ENCODE results near the gene GPER1. TPM values are rescaled to one million over a fixed set of nuclear protein-coding genes. Genes with fewer than 3 reads are reported as not detected.

Gene GPER1
- total and polyA plus RNA-seq, 7 experiments from 2014 or later: 0.13 to 1.3 (median 0.34) TPM; not detected in 3

GRCh38 chr7:1106793-1107421 lies 19.0 kb downstream of the GPER1 start:
- peaks cover 7 to 21% (median 14%) of the 10 kb centered on the region in 7 donors for H3K4me1 Mint-ChIP-seq
- H3K9me3 Mint-ChIP-seq: no peaks in the 10 kb centered on the region
- intact Hi-C loops (cut with micrococcal nuclease): no loop called here

DNA sequence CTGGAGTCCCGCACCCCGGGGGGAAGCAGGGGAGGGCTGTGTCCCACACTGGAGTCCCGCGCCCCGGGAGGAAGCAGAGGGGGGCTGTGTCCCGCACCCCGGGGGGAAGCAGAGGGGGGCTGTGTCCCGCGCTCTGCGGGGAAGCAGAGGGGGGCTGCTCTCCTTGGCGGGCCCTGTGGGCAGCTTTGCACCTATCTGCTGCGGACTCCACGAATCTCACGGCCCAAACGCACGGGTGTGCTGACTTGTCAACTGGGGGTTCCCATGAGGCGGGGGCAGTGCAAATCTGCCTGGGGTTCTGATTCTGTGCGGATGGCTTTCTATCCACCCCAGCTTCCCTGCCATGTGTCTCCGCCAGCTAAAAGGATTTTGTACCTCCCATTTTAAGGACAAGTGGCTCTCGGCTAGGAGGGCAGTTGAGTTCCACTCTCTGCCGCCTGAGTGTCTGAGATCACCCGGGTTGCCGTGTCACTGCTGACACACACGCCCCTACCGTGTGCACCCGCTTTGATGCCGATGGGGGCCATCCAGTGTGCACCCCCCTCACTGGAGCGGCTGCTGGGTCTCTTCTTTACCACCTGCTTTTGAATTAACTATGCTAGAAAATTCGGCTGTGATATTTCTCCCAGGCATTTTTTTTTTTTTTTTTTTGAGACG lies 20.5 kb downstream of the GPER1 start:
- intact Hi-C loops (cut with micrococcal nuclease): no loop called here
- H3K36me3 Mint-ChIP-seq: peaks cover 0 to 2% (median 0%) of the 10 kb centered on the region in 5 donors
- Histone ChIP-seq H3K9me3 (ENCODE audit: control insufficient read depth in 2 of 3, low read length in 3 of 3) (no peaks in the 10 kb centered on the region), H3K4me1 (ENCODE audit: control insufficient read depth in 2 of 2, insufficient read depth in 2 of 2, low read length in 2 of 2) (peaks cover 0 to 10% of the 10 kb centered on the region in 2 donors), H3K4me3 (ENCODE audit: low read length) (no peak overlapping the region), H3K27me3 (ENCODE audit: control insufficient read depth in 2 of 2, insufficient read depth in 2 of 2, low read length in 2 of 2) (no peaks in the 10 kb centered on the region), H3K27ac (ENCODE audit: low read depth, low read length) (no peak overlapping the region), H3K36me3 (ENCODE audit: control insufficient read depth in 2 of 3, insufficient read depth in 3 of 3, low read length in 3 of 3) (no peaks in the 10 kb centered on the region)
- no peaks in the 10 kb centered on the region for H3K27me3 Mint-ChIP-seq
- CTCF ChIA-PET: no interaction called here
- ATAC-seq: no peak
- no peaks in the 10 kb centered on the region for H3K9me3 Mint-ChIP-seq
- peaks cover 7 to 16% (median 14%) of the 10 kb centered on the region in 7 donors for H3K4me1 Mint-ChIP-seq
- no peak for DNase-seq
- POLR2A ChIA-PET: no interaction called here
- H3K27ac Mint-ChIP-seq: no peak overlapping the region
- H3K4me3 Mint-ChIP-seq: no peak overlapping the region

More at GRCh38 chr7:1106793-1107421, 19.0 kb downstream of the GPER1 start:
- no peaks in the 10 kb centered on the region for H3K9me3 ChIP-seq (ENCODE audit: control insufficient read depth in 2 of 3, low read length in 3 of 3)
- Mint-ChIP-seq H3K27ac (no peak overlapping the region), H3K4me3 (no peak overlapping the region), H3K36me3 (no peaks in the 10 kb centered on the region), H3K27me3 (no peaks in the 10 kb centered on the region)
- no peak for ATAC-seq
- no peak overlapping the region for H3K4me3 ChIP-seq (ENCODE audit: low read length)
- no peak for DNase-seq
- no peaks in the 10 kb centered on the region for H3K36me3 ChIP-seq (ENCODE audit: control insufficient read depth in 2 of 3, insufficient read depth in 3 of 3, low read length in 3 of 3)
- H3K4me1 ChIP-seq (ENCODE audit: control insufficient read depth in 2 of 2, insufficient read depth in 2 of 2, low read length in 2 of 2): peaks cover 6 to 10% of the 10 kb centered on the region in 2 donors
- H3K27ac ChIP-seq (ENCODE audit: low read depth, low read length): no peak overlapping the region
- H3K27me3 ChIP-seq (ENCODE audit: control insufficient read depth in 2 of 2, insufficient read depth in 2 of 2, low read length in 2 of 2): no peaks in the 10 kb centered on the region
- ChIA-PET CTCF (interaction anchor here (1.0 kb wide), 1 partner anchor 115 kb away, joined by 3 read pairs; no protein-coding TSS in a partner anchor), POLR2A (no interaction called here)

- no peaks in the 10 kb centered on the region for H3K9me3 ChIP-seq (ENCODE audit: control insufficient read depth in 2 of 3, low read length in 3 of 3)
- H3K9me3 Mint-ChIP-seq: no peaks in the 10 kb centered on the region
- no peak overlapping the region for H3K4me3 Mint-ChIP-seq
- no peaks in the 10 kb centered on the region for H3K36me3 ChIP-seq (ENCODE audit: control insufficient read depth in 2 of 3, insufficient read depth in 3 of 3, low read length in 3 of 3)
- H3K27me3 Mint-ChIP-seq: no peaks in the 10 kb centered on the region
- H3K27ac ChIP-seq (ENCODE audit: low read depth, low read length): no peak overlapping the region
- H3K27ac Mint-ChIP-seq: no peak overlapping the region
- no peak for ATAC-seq
- no peaks in the 10 kb centered on the region for H3K27me3 ChIP-seq (ENCODE audit: control insufficient read depth in 2 of 2, insufficient read depth in 2 of 2, low read length in 2 of 2)
- no peak for DNase-seq
- intact Hi-C loops (cut with micrococcal nuclease): no loop called here
- POLR2A ChIA-PET: no interaction called here
- H3K36me3 Mint-ChIP-seq: peaks cover 0 to 7% (median 0%) of the 10 kb centered on the region in 5 donors
- H3K4me1 Mint-ChIP-seq: peaks cover 5 to 11% (median 6%) of the 10 kb centered on the region in 7 donors
- peaks cover 0 to 6% of the 10 kb centered on the region in 2 donors for H3K4me1 ChIP-seq (ENCODE audit: control insufficient read depth in 2 of 2, insufficient read depth in 2 of 2, low read length in 2 of 2)
- CTCF ChIA-PET: no interaction called here
- no peak overlapping the region for H3K4me3 ChIP-seq (ENCODE audit: low read length)
Observed at GRCh38 chr7:1109581-1110310, 21.8 kb downstream of the GPER1 start.

DNA sequence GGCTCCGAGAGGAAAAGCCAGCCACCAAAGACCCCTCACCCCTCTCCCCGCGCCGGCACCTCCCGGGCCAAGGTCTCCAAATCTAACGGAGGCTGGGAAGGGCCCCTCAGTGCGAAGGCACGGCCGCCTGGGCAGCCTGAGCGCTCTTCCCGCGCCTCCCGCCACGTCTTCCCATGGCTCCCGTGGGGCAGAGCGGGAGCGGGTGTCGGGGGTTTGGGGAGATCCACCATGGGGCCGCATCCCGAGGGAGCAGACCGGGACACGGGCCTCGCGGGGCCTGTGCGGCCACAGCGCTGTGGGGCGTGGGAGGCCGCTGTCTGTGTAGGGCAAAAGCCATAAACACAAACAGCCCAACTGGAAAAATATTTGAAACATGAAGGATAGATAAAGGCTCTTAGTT lies 22.4 kb downstream of the GPER1 start:
- intact Hi-C loops (cut with micrococcal nuclease): no loop called here
- H3K4me1 Mint-ChIP-seq: peaks cover 0 to 5% (median 2%) of the 10 kb centered on the region in 7 donors
- Histone ChIP-seq H3K4me3 (ENCODE audit: low read length) (no peak overlapping the region), H3K36me3 (ENCODE audit: control insufficient read depth in 2 of 3, insufficient read depth in 3 of 3, low read length in 3 of 3) (no peaks in the 10 kb centered on the region), H3K27ac (ENCODE audit: low read depth, low read length) (no peak overlapping the region), H3K4me1 (ENCODE audit: control insufficient read depth in 2 of 2, insufficient read depth in 2 of 2, low read length in 2 of 2) (no peaks in the 10 kb centered on the region), H3K27me3 (ENCODE audit: control insufficient read depth in 2 of 2, insufficient read depth in 2 of 2, low read length in 2 of 2) (no peaks in the 10 kb centered on the region), H3K9me3 (ENCODE audit: control insufficient read depth in 2 of 3, low read length in 3 of 3) (no peaks in the 10 kb centered on the region)
- no peaks in the 10 kb centered on the region for H3K9me3 Mint-ChIP-seq
- peaks cover 0 to 7% (median 0%) of the 10 kb centered on the region in 5 donors for H3K36me3 Mint-ChIP-seq
- ATAC-seq: no peak
- H3K27me3 Mint-ChIP-seq: no peaks in the 10 kb centered on the region
- H3K27ac Mint-ChIP-seq: no peak overlapping the region
- DNase-seq: no peak
- CTCF ChIA-PET: no interaction called here
- H3K4me3 Mint-ChIP-seq: no peak overlapping the region
- POLR2A ChIA-PET: no interaction called here

GRCh38 chr7:1111156-1111555 lies 23.2 kb downstream of the GPER1 start:
- CTCF ChIA-PET: no interaction called here
- no peak for DNase-seq

DNA sequence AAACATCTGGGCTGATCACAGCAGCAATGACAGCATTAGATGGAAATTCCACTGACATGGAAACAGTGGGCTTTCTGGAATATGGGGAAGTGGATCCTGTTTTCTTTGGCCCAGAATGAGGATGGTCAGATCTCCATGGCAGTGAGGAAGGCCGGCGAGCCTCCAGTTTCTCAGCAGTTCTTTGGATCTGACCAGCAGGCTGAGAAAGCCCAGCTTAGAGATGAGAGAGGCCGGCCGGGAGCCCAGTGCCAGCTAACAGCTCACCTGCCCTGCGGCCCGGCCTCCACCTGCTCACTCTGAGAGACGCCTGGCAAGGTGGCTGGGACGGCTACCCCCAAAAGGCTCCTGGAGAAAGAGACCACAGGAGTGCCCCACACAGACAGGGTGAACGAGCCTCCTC lies 24.2 kb downstream of the GPER1 start:
- Mint-ChIP-seq H3K9me3 (peaks cover 0 to 5% (median 0%) of the 10 kb centered on the region in 11 donors), H3K4me1 (peaks cover 0 to 3% (median 0%) of the 10 kb centered on the region in 7 donors), H3K27ac (no peak overlapping the region), H3K27me3 (no peaks in the 10 kb centered on the region), H3K4me3 (no peak overlapping the region), H3K36me3 (peaks cover 0 to 7% (median 0%) of the 10 kb centered on the region in 5 donors)
- ATAC-seq: no peak
- intact Hi-C loops (cut with micrococcal nuclease): no loop called here
- ChIA-PET CTCF (interaction anchor here (1.1 kb wide), 1 partner anchor 10 kb away, joined by 3 read pairs; no protein-coding TSS in a partner anchor), POLR2A (interaction anchor here (1.1 kb wide), 1 partner anchor 26 kb away, joined by 3 read pairs; no protein-coding TSS in a partner anchor)
- no peak for DNase-seq
- H3K9me3 ChIP-seq (ENCODE audit: control insufficient read depth in 2 of 3, low read length in 3 of 3): no peaks in the 10 kb centered on the region
- no peak overlapping the region for H3K4me3 ChIP-seq (ENCODE audit: low read length)
- no peak overlapping the region for H3K27ac ChIP-seq (ENCODE audit: low read depth, low read length)
- no peaks in the 10 kb centered on the region for H3K36me3 ChIP-seq (ENCODE audit: control insufficient read depth in 2 of 3, insufficient read depth in 3 of 3, low read length in 3 of 3)
- no peaks in the 10 kb centered on the region for H3K27me3 ChIP-seq (ENCODE audit: control insufficient read depth in 2 of 2, insufficient read depth in 2 of 2, low read length in 2 of 2)
- H3K4me1 ChIP-seq (ENCODE audit: control insufficient read depth in 2 of 2, insufficient read depth in 2 of 2, low read length in 2 of 2): no peaks in the 10 kb centered on the region

More at GRCh38 chr7:1111156-1111555, 23.2 kb downstream of the GPER1 start:
- Mint-ChIP-seq H3K4me3 (no peak overlapping the region), H3K9me3 (peaks cover 0 to 4% (median 0%) of the 10 kb centered on the region in 11 donors), H3K4me1 (peaks cover 0 to 3% (median 0%) of the 10 kb centered on the region in 7 donors), H3K27me3 (no peaks in the 10 kb centered on the region), H3K36me3 (peaks cover 0 to 7% (median 0%) of the 10 kb centered on the region in 5 donors), H3K27ac (no peak overlapping the region)
- POLR2A ChIA-PET: no interaction called here
- intact Hi-C loops (cut with micrococcal nuclease): no loop called here
- Histone ChIP-seq H3K27ac (ENCODE audit: low read depth, low read length) (no peak overlapping the region), H3K9me3 (ENCODE audit: control insufficient read depth in 2 of 3, low read length in 3 of 3) (no peaks in the 10 kb centered on the region), H3K4me3 (ENCODE audit: low read length) (no peak overlapping the region), H3K27me3 (ENCODE audit: control insufficient read depth in 2 of 2, insufficient read depth in 2 of 2, low read length in 2 of 2) (no peaks in the 10 kb centered on the region), H3K36me3 (ENCODE audit: control insufficient read depth in 2 of 3, insufficient read depth in 3 of 3, low read length in 3 of 3) (no peaks in the 10 kb centered on the region), H3K4me1 (ENCODE audit: control insufficient read depth in 2 of 2, insufficient read depth in 2 of 2, low read length in 2 of 2) (no peaks in the 10 kb centered on the region)
- ATAC-seq: no peak
